Fibroblast of villous mesenchyme (primary cell): ENCODE measurements around the gene ATP2A3. TPM values are rescaled to one million over a fixed set of nuclear protein-coding genes. Genes with fewer than 3 reads are reported as not detected.

ENCODE experiments used
- DNase-seq: peaks from one replicate; pipeline ENCODE4 v3.0.0-alpha.2; 2010; ENCODE audit warnings: low read depth
- H3K4me3 ChIP-seq: 2 replicates; pipeline ENCODE4 v1.5.1; 2011; ENCODE audit warnings: low read depth, mild to moderate bottlenecking, low read length
- total RNA-seq: library from RNA; depleted of rRNA; stranded (reverse); fragments of >200 nt; gene quantifications from 2 replicates; pipeline ENCODE4 v1.2.3, GENCODE V29; 2012
- TF ChIP-seq, protein P1 (sequence below): IDR thresholded peaks from 2 replicates; pipeline ENCODE4 v1.5.1; 2012; ENCODE audit warnings: low read depth, mild to moderate bottlenecking, low read length; ENCODE audit not compliant: insufficient read depth

ATP2A3 gene
- total RNA-seq, 1 donor = 0.43 TPM

DNA sequence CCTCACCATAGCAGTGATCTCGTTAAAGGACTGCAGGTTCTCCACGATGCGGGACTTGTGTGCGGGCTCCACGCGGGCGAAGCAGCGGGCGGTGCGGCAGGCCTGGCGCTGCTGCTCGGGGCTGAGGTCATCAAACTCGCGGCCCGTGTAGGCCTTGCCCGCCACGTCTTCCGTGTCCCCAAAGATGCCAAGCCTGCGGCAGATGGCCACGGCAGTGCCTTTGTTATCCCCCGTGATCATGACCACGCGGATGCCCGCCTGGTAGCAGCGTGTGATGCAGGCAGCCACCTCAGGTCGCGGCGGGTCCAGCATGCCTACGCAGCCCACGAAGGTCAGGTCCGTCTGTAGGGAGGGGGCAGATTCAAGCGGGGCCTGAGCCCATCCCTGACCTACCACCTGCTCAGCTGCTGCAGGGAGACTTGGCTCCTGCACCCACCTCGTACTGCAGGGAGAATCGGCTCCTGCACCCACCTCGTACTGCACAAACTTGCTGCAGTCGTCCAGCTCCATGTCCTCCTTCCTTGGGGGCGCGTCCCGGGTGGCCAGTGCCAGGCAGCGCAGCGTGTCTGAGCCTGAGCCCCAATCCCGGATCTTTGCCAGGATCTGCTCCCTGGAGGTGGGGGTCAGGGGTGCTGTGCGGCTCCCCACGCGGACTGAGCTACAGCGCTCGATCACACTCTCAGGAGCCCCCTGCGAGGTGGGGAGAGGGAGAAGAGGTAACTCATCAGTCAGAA lies 23.1 kb downstream of the ATP2A3 start:
- H3K4me3 ChIP-seq = no peak overlapping the region
- TF ChIP-seq, protein P1, sequence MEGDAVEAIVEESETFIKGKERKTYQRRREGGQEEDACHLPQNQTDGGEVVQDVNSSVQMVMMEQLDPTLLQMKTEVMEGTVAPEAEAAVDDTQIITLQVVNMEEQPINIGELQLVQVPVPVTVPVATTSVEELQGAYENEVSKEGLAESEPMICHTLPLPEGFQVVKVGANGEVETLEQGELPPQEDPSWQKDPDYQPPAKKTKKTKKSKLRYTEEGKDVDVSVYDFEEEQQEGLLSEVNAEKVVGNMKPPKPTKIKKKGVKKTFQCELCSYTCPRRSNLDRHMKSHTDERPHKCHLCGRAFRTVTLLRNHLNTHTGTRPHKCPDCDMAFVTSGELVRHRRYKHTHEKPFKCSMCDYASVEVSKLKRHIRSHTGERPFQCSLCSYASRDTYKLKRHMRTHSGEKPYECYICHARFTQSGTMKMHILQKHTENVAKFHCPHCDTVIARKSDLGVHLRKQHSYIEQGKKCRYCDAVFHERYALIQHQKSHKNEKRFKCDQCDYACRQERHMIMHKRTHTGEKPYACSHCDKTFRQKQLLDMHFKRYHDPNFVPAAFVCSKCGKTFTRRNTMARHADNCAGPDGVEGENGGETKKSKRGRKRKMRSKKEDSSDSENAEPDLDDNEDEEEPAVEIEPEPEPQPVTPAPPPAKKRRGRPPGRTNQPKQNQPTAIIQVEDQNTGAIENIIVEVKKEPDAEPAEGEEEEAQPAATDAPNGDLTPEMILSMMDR = no peak
- no peak for DNase-seq

DNA sequence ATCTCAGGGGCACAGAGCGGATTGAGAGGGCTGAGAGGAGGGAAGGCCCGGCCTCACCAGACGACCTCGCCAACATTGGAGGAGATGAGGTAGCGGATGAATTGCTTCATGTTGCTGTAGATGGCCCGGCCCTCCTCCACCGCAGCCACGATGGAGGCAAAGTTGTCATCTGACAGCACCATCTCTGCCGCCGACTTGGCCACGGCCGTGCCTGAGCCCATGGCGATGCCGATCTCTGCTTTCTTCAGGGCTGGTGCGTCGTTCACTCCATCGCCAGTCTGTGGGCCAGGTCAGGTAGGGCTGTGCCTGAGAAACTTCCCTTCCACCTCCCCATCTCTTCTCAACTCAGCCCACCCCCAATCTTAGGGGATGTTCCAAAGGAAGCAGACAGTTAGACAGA lies 26.9 kb downstream of the ATP2A3 start:
- no peak overlapping the region for H3K4me3 ChIP-seq
- no peak for DNase-seq
- TF ChIP-seq, protein P1 = no peak

GRCh38 chr17:3935825-3936355 lies 28.3 kb downstream of the ATP2A3 start:
- TF ChIP-seq, protein P1 = no peak
- no peak overlapping the region for H3K4me3 ChIP-seq
- peak; percentile 20 for DNase-seq

GRCh38 chr17:3935140-3935542 lies 29.1 kb downstream of the ATP2A3 start:
- peak; percentile 77 for DNase-seq
- H3K4me3 ChIP-seq = no peak overlapping the region
- TF ChIP-seq, protein P1 = peak; percentile 71

- TF ChIP-seq, protein P1 = no peak
- DNase-seq = no peak
- no peak overlapping the region for H3K4me3 ChIP-seq
These were observed 34.5 kb downstream of the ATP2A3 start for GRCh38 chr17:3929764-3930163.

GRCh38 chr17:3929181-3929580 lies 35.1 kb downstream of the ATP2A3 start:
- TF ChIP-seq, protein P1 = no peak
- DNase-seq = no peak
- no peak overlapping the region for H3K4me3 ChIP-seq
